Fibroblast of peridontal ligament (primary cell): ENCODE data around the gene ECE1.

ENCODE experiments used
- DNase-seq: peaks from one replicate; pipeline ENCODE4 v3.0.0-alpha.2; 2010; ENCODE audit errors: extremely low read depth

The ECE1 gene

DNA sequence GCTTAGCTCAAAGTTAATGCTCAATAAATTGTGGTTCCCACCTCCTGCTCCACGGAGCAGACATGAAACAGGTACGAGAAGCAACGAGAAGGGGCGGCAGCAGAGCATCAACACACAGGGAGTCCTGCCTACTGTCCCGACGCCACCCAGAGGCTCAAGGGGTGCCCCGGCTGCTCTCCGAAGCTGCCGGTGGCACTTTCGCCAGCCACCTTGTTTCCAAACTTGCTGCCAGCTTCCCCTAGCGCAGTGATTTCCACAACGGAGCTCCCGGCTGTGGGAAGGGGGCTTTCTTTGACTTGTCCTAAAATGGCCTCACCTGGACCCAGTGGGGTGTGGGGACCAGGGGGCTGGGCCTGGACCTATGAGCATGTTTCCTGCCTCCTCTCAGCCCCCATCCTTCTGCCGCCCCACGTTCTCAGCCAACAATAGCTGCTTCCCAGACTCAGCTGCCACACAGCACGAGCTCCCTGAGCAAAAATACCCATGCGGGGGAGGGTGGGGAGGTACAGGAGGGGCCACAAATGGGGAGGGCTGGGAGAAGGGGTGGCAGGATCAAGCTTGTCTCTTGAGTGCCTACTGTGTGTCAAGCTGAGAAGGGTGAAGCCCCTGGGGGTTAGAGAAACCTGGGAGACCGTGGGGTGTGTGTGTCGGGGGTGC is 35.6 kb upstream of the ECE1 start:
- no peak for DNase-seq

DNA sequence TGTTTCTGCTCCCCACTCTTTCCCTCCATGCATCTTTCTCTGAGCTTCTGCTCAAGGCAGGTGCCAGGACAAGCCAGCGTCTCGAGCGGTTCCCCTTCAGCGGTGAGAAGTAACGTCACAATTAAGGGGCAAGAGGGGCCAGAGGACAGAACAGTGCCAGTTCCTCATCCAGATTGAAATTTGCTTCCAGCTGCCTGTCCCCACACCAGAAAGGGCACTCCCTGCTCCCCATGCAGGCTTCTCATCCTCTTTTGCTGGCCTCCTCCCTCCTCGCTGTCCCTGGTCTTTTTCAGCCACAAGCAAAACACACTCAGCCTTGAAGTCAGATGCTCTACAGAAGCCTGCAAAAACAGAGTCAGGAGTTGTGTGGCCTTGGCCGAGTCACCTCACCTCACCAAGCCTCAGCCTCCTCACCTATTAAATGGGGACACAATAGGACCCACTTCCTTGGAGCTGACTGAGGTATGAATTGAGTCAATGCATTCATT is 35.0 kb upstream of the ECE1 start:
- DNase-seq, result no peak

DNA sequence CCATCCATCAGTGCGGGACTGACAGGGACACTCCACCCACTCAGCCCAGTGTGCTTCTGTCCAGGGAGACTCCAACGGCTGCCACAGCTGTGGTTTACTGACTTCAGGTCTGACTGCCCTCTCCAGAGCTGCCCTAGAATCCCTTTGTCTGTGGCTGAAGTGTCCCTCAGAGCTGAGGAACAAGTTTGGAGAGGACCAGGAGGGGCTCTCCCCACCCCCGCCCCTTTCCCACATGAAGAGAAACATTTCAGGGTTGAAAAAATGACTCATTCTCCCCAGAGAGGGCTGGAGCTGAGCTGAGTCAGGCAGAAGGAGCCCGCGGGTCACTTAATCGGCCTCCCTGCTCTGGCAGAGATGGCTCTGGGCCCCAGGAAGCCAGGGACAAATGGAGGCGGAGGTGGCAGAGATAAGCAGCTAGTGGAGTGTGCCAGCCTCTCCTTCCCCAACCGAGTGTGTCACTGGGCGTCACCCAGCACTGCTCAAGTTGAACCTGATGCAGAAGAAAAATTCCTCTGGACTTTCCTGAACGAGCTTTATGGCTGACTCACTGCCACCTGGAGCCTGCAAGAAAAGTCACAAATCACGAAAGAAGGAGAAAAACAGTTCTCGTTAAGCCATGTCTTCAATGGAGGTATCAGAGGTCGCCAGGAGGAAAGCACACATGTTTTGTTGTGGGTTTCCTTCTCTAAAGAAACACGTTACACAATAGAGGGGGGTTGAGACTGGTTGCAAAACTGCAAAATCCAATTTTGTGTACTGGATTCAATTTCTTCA is 34.3 kb upstream of the ECE1 start:
- DNase-seq, result peak; percentile 92

DNA sequence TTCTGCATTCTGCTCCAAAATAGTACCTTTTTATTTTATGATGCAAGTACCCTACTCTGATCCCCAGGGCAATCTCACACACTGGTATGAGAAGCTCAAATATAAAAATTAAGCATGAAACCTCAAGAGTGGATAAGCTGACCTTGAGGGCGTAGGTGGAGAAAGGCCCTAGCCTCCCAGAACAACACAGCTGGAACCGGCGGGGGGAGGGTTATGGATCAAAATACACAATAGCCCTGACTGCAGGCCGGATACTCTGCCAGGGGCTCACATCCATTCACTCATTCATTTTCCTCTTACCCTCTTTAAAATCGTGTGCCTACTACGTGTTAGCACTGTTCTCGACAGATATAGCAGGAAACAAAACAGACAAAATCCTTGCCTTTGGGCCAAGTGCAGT is 32.8 kb upstream of the ECE1 start:
- peak; percentile 39 for DNase-seq

DNA sequence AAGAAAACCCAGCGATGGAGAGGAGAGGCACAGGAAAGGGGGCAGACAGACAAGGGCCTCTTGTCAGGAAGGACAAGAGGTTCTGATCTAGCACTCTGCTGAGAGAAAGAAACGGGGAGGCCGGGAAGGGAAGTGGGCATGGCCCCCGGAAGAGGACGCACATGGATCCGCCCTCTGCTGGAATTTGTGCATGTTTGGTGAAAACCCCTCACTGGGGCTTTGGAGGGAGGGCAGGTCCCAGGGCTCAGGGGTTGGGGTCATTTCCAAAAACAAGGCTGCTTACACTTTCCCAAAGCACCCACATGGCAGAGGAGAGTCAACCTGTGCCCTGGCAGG is 32.4 kb upstream of the ECE1 start:
- no peak for DNase-seq

DNA sequence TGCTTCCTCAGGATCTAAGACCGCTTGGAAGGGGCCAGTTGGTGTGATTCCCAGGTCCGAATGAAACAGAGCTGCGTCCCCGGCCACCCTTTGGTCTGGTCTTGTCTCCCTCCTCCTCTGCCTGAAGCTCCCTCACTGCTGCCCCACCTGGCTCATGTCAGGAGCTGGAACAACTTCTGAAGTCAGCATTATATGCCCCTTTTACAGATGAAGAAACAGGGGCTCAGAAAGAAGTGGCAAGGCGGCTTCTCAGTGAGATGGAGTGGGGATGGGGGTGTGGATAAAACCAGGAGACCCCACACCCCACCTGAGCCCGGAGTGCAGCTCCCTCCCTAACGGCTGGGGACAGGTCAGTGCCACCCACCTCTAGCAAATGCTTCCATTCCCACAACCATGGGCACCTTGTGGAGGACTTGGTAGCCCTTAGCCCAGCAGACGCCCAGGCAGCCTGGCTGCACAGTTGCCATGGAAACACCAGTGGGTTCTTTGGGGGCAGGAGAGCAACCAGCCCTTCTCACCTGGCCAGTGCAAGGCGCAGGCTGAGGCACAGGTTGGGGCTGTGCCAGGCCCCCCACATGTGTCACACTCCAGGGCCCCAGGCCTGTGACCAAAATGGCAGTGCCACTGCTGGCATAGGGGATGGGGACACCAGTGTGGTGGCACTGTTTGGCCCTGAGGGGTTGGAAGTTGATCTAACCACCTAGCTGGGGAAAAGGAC is 31.9 kb upstream of the ECE1 start:
- no peak for DNase-seq

DNA sequence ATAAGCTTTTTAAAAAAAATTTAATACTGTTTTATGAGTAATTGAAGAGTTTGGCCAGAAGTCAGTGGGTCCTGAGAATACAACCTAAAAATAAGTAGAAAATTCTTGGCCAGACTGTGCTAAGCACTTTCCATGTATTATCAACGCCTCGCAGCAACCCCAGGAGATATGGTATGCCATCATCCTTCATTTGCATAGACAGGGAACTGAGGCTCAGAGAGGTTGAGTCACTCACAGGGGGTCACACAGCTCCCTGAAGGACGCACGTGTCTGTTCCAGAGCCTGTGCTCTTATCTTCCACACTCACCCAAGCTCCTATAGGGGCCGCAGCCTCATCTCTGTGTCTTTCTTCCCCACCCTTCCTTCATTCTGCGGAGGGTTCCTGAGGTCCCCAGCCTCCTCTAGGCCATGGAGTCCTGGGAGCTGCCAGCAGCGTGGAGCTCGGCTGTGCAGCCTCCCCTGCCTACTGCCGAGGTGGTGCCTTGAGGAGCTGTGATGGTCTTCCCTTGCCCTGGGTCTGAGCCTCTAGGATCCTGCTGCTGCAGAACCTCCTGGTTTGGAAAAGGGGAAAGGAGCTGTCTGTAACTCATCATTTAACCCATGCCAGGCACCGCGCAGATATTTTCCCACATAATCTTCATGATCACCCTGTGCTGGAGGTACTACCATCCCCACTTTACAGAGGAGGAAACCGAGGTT is 30.3 kb upstream of the ECE1 start:
- DNase-seq, result no peak

DNA sequence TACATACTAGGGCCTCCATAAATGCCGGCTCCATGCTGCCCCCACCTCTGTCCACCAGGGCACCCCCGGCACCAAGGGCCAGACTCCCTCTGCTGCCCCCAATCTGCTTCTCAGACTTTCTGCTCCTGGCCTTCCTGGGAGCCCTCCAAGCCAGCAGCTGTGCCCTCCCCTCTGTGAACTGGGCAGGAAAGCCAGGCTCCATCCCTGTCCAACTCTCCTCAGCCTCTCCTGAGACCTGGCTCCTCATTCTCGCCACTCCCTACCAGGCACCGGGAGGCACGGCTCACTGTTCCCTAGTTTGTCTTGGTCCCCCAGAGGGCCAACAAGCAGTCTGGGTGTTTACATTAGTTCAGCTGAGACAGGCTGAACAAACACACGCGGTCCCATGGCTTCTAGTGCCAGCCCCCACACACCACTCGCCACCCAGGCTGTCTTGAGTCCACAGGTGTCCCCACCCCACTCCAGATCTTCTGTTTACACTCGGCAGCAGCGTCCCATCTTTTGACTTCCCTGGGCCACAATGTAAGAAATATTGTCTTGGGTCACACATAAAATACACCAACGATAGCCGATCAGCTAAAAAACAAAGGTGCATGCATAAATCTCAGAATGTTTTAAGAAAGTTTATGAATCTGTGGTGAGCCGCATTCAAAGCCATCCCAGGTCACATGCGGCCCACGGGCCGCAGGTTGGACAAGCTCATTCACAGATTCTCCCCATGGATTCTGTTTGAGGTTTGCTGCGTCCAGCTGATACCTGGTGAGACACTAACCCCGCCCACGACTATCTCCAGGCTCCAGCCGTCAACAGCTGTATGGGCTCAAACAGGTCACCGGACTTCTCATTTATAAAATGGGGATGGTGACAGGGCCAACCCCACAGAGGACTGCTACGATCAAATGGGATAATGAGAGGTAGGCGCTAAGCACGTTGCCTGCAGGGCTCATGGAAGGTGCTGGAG is 29.5 kb upstream of the ECE1 start:
- DNase-seq, result peak; percentile 38

DNA sequence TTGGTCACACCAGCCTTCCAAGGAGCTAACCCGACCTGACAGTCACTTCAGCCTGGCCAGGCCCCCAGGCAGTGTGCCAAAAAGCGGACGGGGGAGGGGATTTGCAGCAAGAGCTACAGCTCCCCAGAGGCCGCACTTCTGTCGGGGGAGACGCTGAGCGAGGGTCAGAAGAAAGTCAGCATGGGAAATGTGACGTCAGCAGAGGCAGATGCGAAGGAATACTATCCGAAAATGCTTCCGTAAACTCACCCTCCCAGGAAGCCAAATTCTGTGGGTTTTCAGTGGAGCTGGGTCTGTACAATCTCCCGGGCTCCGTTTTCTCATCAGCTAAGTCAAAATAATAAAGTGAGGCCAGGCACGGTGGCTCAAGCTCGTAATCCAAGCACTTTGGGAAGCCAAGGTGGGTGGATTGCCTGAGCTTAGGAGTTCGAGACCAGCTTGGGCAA is 28.5 kb upstream of the ECE1 start:
- DNase-seq, result peak; percentile 90

DNA sequence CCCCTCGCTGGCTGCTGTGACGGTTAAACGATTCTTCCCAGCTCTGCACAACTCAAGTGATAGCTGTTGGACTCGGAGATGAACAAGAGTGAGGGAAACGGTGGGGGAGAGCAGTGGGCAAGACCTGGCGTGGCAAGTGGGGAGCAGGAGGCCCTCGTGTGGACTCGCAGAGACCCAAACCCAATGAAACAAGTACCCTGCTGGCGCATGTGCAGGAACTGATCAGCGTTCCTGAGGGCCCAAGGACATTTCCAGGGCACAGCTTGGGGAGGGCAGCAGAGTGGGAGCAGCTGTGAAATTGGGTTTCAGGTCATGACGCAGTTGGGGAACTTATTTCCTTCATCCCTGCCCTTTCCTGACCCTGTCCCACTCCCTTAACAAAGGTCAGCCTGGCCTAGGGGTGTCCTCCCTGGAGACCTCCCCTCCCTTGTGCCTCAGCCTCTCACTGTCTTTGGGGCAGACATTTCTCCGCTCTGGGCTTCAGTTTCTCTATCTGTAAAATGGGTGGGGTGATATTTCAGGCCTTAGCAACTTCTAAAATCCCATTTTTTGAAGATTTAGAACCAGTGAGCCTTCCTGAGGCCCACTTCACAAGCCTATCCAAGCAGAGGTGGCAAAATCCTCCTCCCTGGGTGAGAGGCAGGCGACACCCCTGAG is 27.9 kb upstream of the ECE1 start:
- DNase-seq, result no peak

DNA sequence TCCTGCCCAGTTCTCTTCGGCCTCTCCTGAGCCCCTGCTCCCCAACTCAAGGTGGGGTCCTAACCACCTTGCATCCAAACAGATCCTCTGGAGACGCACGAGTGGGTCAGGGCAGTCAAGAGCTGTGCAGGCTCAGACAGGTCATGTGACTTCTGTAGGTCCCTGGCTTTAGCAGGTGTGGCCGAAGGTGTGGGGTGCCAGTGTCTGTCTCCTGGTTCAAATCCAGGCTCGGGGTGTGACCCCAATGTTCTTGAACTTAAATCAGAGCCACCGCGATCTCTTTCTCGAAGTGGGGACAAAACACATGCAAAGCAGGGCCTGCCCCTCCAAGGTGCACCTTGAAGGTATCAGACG is 27.4 kb upstream of the ECE1 start:
- no peak for DNase-seq

DNA sequence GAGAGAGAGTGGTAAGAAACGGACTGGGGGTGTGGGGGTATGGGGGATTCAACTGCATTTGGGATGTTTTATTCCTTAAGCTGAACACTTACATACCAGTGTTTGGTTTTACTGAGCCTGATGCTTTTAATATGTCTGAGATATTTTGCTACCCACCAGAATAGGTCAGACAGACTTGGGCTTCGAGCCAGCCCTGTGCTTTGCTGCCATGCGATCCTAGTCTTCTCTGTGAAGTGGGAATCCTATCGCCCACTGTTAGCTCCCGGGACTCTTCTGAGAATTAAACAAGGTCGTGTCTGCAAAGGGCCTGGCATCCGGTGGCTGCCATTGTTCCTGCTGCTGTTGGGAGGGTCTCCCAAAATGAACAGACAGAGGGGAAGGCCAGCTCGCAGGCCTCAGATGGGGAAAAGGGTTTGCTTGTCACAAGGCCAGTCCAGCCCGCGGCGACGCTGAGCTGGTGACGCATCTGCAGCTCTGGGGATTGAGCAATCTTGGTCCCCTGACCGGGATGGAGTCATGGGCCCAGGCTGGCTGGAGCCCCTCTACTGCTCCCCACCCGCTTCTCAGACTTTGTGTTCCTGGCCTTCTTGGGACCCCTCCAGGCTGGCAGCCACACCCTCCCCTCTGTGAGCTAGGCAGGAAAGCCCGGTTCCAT is 26.9 kb upstream of the ECE1 start:
- peak; percentile 77 for DNase-seq

DNA sequence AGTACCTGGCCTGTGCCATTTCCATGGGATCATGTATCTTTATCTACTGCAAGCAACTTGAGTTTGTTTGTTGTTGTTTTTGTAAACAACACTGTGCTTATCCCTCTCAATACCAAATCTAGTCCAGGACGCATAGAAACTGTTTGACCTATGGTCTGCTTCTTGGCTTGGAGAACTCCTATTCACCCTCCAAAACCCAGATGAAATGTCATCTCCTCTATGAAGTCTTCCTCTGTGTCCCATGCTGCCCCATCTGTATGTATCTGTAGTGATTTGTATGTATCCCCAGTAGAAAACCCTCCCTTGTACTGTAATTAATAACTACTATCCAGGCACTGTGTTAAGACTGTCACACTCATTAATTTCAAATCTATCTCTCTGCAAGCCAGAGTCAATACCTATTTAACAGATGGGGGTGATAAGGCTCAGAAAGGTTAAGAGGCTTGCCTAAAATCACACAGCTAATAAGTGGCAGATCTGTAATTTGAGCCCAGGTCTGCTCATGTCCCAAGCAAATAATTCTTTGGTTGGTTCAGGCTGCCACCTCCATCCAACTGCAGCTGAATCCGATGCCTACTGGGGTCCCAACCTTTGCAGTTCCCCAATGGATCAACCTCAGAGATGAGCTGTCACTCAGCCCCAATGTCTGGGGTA is 24.6 kb upstream of the ECE1 start:
- DNase-seq, result no peak

DNA sequence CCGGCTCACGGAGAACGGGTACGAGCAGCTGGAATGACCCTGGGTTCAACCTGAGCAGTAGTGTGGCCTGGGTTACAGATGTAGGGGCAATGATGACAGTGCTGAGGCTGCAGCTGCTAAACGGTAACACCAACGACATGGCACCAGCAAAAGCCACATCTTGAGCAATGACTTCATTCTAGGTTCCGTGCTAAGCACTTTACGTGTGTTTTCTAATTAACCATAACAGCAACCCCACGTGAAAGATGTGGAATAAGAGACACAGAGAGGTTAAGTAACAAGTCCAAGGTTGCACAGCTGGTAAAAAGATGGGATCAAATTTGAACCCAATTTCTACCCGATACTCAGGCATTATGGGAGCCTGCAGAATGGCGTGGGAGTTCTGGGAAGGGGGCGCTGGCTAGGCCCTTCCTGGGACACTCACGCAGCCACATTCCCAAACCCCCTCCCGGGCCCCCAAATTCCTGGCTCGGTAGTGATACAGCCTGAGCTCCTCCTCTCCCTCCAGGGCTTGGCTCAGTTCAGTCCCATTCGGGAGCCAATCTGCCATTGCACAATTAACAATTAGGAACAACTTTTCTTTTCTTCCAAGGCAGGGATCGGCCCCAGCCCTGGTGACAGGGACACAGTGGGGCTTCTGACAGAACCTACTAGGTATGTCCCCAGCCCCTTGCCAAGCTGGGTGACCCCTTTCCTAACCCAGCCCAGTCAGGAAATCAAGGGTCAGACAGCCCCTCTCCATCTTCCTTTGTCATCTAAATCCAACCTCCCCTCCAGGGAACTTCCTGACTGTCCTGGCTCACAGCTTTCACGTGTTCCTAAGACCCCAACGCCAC is 23.8 kb upstream of the ECE1 start:
- peak; percentile 47 for DNase-seq

DNA sequence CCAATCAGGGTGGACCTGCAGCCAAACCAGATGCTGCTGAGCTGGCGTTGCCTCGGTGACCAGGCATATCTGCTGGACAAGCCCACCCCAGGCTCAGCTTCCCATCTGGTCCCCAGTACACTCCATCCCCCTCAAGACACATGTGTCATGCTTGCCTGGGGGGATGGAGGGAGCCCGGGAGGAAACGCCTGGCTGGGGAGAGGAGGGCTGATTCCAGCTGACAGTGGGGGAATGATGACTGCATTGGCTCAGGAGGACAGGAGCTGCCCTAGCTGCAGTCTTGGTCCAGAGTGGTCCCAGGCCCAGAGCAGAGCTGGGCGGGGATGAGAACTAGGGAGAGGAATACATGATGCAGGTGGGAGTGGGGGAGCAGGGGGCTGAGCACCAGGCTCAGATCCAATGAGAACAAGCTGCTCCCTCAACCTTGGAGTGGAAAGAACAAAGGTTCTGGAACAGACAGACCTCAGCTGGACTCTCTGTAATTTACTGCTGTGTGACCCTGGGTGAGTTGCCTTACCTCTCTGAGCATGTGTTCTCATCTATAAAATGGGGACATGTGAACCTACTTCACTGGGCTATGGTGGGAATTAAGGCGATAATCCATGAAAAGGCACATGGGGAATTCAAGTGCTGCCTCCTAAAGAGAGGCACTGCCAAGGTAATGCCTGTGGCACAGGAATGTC is 23.1 kb upstream of the ECE1 start:
- DNase-seq, result peak; percentile 40

DNA sequence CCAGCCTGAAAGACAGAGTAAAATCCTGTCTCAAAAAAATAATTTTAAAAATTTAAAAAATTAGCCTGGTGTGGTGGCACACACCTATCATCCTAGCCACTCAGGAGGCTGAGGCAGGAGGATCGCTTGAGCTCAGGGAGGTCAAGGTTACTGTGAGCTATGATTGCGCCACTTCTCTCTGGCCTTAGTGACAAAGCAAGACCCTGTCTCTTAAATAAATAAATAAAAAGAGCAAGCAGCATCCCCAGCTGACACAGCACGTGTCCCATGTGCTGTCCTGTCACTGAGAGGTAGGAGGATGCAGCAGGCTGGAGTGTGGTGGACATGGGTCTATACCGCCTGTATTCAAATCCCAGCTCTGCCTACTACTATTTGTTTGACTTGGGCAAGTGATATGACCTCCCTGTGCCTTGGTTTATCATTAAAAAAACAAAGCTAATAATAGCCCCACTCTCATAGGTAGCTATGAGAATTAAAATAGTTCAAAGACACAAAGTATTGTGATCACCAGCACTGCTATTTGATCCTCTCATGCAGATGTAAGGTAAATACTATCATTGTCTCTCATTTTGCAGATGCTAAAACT is 22.2 kb upstream of the ECE1 start:
- no peak for DNase-seq

DNA sequence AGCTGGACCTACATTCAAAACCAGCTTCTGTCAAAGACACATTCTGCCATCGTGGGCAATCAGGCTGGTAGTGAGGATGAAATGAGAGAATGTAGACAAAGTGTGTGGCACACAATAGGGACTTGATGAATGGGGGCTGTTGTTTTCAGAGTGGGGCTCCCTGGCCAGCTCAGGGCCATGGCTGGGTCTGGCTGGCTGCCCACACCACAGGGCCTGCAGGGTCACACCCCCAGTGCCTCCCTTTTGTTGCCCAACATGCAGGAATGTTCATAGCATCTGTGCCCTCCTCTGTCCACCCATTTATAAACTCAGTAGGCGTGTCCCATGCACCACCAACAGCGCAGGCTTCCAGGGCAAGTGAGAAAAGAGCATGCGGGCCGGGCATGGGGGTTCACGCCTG is 20.8 kb upstream of the ECE1 start:
- DNase-seq, result no peak
